ENCODE results near the gene FOXD4L5. TPM values are rescaled to one million over a fixed set of nuclear protein-coding genes. Genes with fewer than 3 reads are reported as not detected.
"Not testable (repeated sequence)": the region's sequence is repeated elsewhere in the genome, so short reads cannot be mapped to it uniquely, and the experiment has no call there.

The FOXD4L5 gene
- not detected in 2 replicates for total RNA-seq (2014; rRNA removed; shearing (Covaris generic))

DNA sequence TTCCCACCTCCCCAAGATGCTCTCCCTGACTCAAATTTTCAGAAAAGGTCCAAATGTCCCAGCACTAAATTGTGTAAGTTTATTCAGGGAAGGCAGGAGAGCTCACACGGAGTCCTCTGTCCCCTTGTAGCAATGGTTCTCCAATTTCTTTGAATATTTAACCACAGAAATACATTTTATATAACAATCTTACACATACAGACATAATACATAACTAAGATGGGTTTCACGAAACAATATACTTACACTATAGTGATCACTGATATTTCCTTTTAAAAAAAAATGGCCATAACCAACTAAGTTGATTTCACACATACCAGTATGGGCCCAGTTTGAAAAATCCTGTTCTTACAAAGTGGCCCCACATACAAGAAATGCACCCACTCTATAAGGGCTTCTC lies at the start of gene FOXD4L5:
TSS of gene FOXD4L5 (minus strand) at position 101 of the 400 bp plus-strand sequence. CDS start 832 bp downstream, outside the sequence.
- DNase-seq (ENCODE audit: low spot score) = not testable (repeated sequence)

- DNase-seq (ENCODE audit: low spot score) = not testable (repeated sequence)
These were observed 1.1 kb downstream of the FOXD4L5 start for GRCh38 chr9:65283943-65284342.

DNA sequence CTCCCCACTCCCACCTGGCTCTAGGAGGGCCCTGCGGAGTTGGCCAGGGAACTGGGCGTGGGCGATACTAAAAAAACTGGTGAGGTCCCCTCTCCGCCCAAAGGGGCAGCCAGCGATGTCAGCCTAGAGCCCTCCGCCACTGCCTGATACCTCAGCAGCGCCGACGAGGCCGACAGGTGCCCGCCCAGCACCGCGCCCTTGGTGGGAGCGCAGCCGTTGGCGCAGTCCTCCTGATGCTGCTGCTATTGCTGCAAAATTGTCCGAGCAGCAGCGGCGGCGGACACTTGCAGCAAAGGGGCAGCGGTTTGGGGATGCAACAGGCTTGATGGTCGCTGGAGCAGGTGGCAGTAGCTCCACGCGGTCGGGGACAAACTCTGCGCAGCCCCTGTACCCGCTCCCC lies 2.0 kb downstream of the FOXD4L5 start:
- not testable (repeated sequence) for DNase-seq (ENCODE audit: low spot score)
